COLO668 (cell line): Measurements from ENCODE around the gene TMOD1.
"Not testable (repeated sequence)": the region's sequence is repeated elsewhere in the genome, so short reads cannot be mapped to it uniquely, and the experiment has no call there.

Source experiments
- DNase-seq: peaks from one replicate; lab custom pipeline; 2025; ENCODE audit not compliant: unreplicated experiment; lab: John Stamatoyannopoulos, UW

The TMOD1 gene

GRCh38 chr9:97501177-97501971, at the start of gene TMOD1:
Gene TMOD1 (plus strand): TSS chr9:97501666. CDS start chr9:97524189, 22,523 bp downstream.
- DNase-seq: peak; percentile 89

- DNase-seq: not testable (repeated sequence)
Observed at GRCh38 chr9:97453573-97453972, 47.9 kb upstream of the TMOD1 start.

GRCh38 chr9:97456841-97457240, 44.6 kb upstream of the TMOD1 start:
- DNase-seq: not testable (repeated sequence)

DNA sequence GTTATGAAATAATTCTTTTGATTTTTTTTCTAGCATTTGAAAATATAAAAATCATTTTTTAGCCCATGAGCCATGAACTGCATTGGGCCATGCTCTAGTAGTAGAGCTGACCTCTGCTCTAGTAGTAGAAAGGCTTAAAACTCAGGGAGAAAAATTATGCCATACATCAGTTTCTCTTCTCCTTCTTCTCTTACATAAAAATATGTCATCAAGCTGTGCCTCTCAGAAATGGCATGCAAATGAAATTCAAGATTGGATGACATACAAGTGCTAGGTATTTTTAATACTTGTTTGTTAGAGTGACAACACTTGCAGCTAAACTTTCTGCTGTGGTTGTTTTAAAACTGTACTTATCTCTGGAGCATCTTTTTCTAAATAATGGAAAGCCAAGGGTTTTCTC, 42.1 kb upstream of the TMOD1 start:
- no peak for DNase-seq

GRCh38 chr9:97462159-97462558, 39.3 kb upstream of the TMOD1 start:
- DNase-seq: no peak

DNA sequence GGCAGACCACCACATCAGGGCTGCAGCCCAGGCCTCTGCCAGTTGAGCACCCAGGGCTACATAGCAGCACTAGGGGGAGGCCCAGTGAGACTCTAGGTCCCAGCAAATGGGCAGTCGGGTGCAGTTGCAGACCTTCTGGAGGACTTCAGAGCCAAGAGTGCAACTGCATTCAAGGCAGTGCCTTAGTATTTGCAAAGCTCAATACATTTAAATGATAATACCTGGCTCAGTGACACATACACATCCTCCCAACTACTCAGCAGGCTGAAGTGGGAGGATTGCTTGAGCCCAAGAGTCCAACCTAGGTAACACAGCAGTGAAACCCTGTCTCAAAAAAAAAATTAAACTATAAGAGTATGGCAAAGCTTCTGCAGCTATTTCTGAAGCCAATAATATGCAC, 38.6 kb upstream of the TMOD1 start:
- DNase-seq: no peak

- DNase-seq: peak; percentile 62
Observed at GRCh38 chr9:97468658-97469448, 32.6 kb upstream of the TMOD1 start.

DNA sequence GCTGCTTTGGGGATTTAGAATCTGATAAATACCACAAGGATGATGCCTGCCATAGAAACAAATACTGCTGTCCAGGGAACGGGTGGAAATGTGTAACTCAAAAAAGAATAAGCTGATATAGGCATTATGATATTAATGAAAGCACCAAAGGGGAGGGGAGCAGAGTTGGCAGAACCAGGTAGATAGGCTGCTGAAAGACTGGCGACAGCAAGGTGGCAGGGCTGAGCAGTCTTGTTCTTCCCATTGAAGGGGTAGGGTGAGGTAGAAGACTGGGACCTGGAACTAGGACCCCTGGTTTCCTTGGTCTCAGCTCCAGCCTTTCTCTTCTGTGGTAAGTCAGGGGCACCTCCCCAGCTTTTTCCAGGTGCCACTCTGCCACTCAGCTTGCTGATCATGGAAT, 31.4 kb upstream of the TMOD1 start:
- no peak for DNase-seq

DNA sequence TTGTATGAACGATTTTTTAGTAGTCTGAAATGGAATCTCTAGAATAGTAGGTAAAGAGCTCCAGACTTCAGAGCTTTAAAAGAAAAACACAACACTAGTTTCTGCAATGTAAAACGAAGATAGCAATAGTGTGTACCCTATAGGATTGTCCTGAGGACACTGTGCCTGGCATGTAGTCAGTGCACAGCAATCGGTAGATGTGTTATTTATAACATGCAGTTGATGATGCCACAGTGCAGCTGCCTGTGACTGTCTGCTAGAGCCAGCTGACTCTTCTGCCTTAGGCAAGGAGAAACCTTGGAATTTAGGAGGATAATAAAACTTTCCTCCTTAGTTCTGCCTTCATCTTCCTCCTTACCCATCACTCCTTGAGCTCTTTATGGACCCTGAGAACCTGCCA, 27.7 kb upstream of the TMOD1 start:
- DNase-seq: no peak

DNA sequence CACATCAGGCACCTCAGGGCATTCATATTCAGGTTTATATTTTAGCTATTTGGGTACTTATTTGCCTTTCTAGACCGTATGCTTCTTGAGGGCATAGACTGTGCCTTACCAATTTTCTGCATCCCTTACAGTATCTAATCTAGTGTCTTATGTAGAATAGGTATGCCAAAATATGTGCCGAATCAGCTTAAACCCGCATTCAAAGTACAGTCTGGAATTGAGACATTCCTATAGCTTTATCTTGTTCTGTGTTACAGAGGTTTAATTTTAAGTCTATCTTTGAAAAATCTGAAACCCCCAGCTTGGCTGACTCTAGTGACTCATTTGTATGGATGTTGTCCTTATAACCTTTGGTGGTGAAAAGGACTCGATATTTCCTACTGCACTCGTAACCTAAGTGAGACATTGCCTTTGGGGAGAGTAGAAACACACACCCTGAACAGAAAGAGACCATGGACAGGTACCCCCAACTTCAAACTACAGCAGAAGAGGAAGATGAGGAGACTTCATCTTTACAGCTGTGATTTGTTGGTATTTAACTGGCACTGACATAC, 27.0 kb upstream of the TMOD1 start:
- DNase-seq: no peak

DNA sequence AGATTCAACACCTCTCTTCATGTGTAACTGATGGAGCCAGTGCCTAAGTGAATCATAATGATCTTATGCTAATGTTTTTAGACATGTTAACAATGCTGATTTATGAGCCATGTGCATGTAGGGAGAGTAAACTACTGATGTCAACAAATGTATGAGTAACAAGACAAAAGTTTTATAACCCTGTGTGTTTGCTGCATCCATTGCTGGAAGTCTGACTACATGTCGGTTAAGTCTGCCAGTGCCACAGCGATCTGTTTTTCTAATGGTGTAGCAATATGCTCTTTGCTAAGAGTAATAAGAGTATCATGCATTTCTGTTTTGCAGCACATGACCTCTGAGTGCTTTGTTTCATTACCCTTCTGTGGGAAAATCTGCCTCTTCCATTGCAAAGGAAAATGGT, 26.4 kb upstream of the TMOD1 start:
- peak; percentile 15 for DNase-seq

DNA sequence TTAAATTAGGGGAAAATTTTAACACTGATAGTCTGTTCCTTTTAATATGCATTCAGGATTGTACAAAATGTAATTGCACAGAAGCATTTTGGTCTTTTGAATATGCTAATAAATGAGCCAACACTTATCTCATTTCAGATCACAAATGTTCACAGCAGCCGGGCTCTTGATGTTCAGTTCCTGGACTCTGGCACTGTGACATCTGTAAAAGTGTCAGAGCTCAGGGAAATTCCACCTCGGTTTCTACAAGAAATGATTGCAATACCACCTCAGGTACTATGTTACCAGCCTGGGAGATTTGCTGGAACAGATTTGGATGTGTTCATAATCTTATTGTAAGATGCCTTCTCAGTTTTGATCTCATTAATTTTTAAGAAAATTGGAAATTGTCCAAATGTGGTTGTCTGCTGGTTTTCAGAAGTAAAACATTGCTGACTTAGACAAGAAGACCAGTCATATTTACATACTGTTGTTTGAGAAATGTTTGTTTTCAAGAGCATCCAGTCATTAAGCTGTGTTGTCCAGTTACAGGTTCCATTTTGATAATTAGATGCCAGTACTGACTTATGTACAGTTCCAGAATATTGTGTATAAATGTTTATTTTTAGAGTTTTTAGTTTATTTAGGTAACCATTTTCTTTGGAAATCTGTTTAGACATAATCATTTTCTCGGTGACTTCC, 23.0 kb upstream of the TMOD1 start:
- no peak for DNase-seq

GRCh38 chr9:97479496-97480159, 21.8 kb upstream of the TMOD1 start:
- no peak for DNase-seq

DNA sequence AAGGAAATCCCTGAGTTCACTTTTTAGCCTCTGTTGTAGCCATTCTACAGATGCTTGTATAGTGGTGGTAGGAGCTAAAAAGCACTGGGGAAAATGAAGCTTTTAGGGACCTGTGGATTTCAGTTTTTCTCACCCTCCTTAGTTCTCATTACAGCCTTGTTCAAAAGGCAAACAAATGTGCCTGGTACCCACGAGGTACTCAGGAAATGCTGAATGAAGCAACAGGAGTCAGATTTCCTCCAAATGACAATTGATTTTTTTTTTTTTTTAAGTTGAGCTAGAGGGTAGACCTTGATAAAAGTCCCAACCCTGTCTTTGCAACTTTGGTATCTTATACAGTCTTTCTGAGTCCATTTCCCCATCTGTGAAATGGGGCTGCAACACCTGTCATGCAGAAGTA, 21.3 kb upstream of the TMOD1 start:
- no peak for DNase-seq

DNA sequence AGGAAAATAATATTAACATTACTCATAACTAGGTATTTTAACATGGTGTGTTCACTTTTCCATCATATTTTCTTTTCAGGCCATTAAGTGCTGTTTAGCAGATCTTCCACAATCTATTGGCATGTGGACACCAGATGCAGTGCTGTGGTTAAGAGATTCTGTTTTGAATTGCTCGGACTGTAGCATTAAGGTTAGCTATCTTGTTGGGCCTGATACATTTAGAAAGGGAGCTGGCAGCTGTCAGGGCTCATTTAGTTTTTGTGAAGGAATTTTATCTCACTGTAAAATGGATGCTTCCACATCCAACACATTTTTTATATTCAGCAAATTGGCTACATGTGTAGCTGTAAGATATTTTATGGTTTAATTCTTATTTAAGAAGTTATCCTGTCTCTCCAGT, 20.7 kb upstream of the TMOD1 start:
- DNase-seq: no peak

- DNase-seq: no peak
Observed at GRCh38 chr9:97484134-97484533, 17.3 kb upstream of the TMOD1 start.

- DNase-seq: no peak
Observed at GRCh38 chr9:97487107-97487506, 14.4 kb upstream of the TMOD1 start.

GRCh38 chr9:97487861-97488260, 13.6 kb upstream of the TMOD1 start:
- no peak for DNase-seq

DNA sequence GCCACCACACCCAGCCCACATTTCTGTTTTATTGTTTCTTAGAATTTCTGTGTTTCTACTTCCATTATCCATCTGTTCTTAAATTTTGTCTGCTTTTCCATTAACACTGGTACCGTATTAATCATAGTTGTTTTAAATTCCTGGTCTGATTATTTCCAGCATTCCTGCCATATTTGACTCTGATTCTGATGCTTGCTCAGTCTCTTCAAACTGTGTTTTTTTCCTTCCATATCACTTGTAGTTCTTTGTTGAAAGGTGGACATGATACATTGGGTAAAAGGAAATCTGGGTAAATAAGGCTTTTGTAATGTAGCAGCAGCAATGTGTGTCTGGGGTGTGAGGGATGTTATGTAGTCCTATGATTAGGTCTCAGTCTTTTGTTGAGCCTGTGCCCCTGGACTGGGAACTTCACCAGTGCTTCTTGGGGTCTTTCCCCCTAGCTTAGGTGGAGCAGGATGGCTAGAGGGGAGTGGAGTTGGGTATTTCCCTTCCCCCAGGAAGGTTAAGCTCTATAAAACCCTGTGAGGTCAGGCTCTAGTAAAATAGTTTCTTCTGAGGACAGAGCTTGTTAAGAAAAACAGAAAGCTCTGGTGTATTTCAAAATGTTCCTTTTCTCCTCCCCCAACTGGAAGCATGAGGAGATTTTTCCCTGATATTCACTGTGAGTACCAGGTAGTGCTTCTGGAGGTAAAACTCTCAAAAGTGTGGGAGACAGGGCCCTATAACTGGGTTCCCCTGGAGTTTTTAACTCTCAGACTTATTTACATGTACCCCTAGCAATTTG, 10.1 kb upstream of the TMOD1 start:
- DNase-seq: no peak
